H1 (cell line): ENCODE measurements around the gene RAB34. TPM values are rescaled to one million over a fixed set of nuclear protein-coding genes. Genes with fewer than 3 reads are reported as not detected.

Experiments
- ATF3 ChIP-seq: IDR thresholded peaks from 2 replicates; pipeline ENCODE4 v1.6.1; 2011; ENCODE audit warnings: low read depth, mild to moderate bottlenecking, low read length; ENCODE audit not compliant: insufficient read depth
- CHD2 ChIP-seq: IDR thresholded peaks from 2 replicates; pipeline ENCODE4 v1.6.1; 2012; ENCODE audit warnings: low read length, improper control_type of control experiment
- EZH2 ChIP-seq: fragments of 200-600 bp; sonication (generic); IDR thresholded peaks from 2 replicates; pipeline ENCODE4 v1.7.1; 2012; ENCODE audit warnings: low read depth, mild to moderate bottlenecking, moderate library complexity, low read length, inconsistent platforms; ENCODE audit not compliant: severe bottlenecking
- GTF2F1 ChIP-seq: IDR thresholded peaks from 2 replicates; pipeline ENCODE4 v1.6.1; 2012; ENCODE audit warnings: low read depth, low read length, improper control_type of control experiment, borderline replicate concordance
- KDM4A ChIP-seq: IDR thresholded peaks from one replicate; pipeline ENCODE4 v1.7.1; 2012; ENCODE audit warnings: low read depth, mild to moderate bottlenecking, moderate library complexity, low read length, inconsistent platforms; ENCODE audit not compliant: severe bottlenecking
- NANOG ChIP-seq: IDR thresholded peaks from 2 replicates; pipeline ENCODE4 v1.6.1; 2011; ENCODE audit warnings: low read length, low read depth, mild to moderate bottlenecking, inconsistent platforms; ENCODE audit not compliant: insufficient read depth, poor library complexity, severe bottlenecking
- POU5F1 ChIP-seq: IDR thresholded peaks from 2 replicates; pipeline ENCODE4 v1.6.1; 2011; ENCODE audit warnings: low read depth, mild to moderate bottlenecking, low read length, moderate library complexity
- RNF2 ChIP-seq: fragments of 200-900, 300-1000 bp; sonication (generic); IDR thresholded peaks from 2 replicates; pipeline ENCODE4 v1.7.1; 2016; ENCODE audit warnings: borderline replicate concordance, low read depth, mild to moderate bottlenecking, antibody characterized with exemption, low read length; ENCODE audit not compliant: poor library complexity, severe bottlenecking; ENCODE audit errors: missing control alignments
- SIX5 ChIP-seq: IDR thresholded peaks from 2 replicates; pipeline ENCODE4 v1.6.1; 2011; ENCODE audit warnings: mild to moderate bottlenecking, low read depth, low read length
- polyA plus RNA-seq, 7 experiments: library from polyadenylated mRNA; depleted of rRNA in 3 of 7; stranded (reverse) in 5 of 7; unstranded in 2 of 7; fragments of >200 nt in 5 of 7; fragments of 200-250 nt in 2 of 7; gene quantifications; 1 replicate in 5 of 7; 2 replicates in 1 of 7; 4 replicates in 1 of 7; pipeline versions ENCODE4 v1.2.1 to v1.2.3, GENCODE V29; 2011 to 2013; ENCODE audit warnings: missing spikeins in 2 of 7, mixed read lengths in 2 of 7
- total RNA-seq: library from RNA; stranded (reverse); fragmentation: NEBNext Ultra II Directional; extraction: Animal tissue kit (Norgen Biotek cat#: 25700); gene quantifications from 2 replicates; pipeline ENCODE4 v1.2.1, GENCODE V29; 2021

The RAB34 gene
- total and polyA plus RNA-seq, 2 of the 8 experiments (the other 6 are each of a cell fraction or from before 2014, with no cell fraction given), result 237 to 305 TPM

DNA sequence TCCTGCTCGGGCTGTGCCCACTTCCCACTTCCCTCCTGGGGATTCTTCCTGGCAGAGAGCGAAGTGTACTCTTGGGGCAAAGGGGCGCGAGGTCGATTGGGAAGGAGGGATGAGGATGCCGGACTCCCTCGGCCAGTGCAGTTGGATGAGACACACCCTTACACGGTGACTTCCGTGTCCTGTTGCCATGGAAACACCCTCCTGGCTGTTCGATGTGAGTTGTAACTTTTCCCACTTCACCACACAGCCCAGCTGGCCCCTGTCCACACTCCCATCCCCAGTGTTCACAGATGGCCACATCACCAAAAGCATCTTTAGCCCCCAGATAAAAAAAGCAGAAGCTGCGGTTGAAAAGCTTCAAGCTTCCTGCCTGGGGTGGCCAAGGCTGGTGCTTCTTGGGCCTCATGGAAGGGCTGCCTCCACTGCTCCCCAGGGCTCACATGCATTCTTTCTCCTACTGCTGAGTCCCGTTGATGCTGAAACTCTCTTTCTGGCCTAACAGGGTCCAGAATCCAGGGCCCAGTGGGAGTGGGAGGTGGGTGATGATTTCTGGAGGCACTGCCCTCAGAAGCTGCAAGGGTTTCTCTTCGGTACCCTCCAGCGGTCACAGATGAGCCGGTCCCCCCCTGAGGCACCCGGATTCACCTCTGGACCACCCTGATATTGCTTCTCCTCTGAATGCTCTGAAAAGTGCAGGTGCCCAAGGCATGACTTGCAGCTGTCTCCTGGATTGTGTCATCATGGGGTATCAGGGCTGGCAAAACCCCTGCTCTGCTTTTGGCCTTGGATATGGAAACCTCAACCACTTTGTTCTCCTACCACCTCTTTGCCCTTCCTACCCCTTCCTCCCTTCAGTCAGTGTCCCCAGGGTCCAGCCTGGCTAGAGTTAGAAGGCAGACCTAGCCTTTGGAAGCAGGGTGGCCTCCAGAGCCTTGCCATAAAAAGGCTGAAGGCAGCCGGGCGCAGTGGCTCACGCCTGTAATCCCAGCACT lies 24.0 kb upstream of the RAB34 start (continued):
- no peak for TF ChIP-seq POU5F1
- no peak for TF ChIP-seq KDM4A
- TF ChIP-seq SIX5, result no peak
- no peak for TF ChIP-seq CHD2
- TF ChIP-seq RNF2, result no peak
- TF ChIP-seq NANOG, result no peak
- no peak for TF ChIP-seq EZH2
- no peak for TF ChIP-seq GTF2F1
- TF ChIP-seq ATF3, result no peak
